ENCODE results near the gene WDFY4. TPM values are rescaled to one million over a fixed set of nuclear protein-coding genes. Genes with fewer than 3 reads are reported as not detected.

The WDFY4 gene
- total and polyA plus RNA-seq, 2 donors: 13.0 to 25.1 TPM

- over 99% methylated on average over 3 of the region's 3 CpGs for WGBS
- H3K4me3 ChIP-seq (ENCODE audit: low read length in 2 of 2): no peak overlapping the region
- no peak overlapping the region for H3K27ac ChIP-seq (ENCODE audit: low read depth in 1 of 2, low read length in 1 of 2)
- no peak for DNase-seq (ENCODE audit: low read depth in 6 of 9, low spot score in 9 of 9)
- peaks cover 0 to 21% of the 10 kb centered on the region in 2 donors for H3K4me1 ChIP-seq (ENCODE audit: control insufficient read depth in 2 of 2, insufficient read depth in 2 of 2, low read length in 2 of 2)
- no peaks in the 10 kb centered on the region for H3K27me3 ChIP-seq (ENCODE audit: control insufficient read depth in 2 of 2, insufficient read depth in 1 of 2, low read length in 1 of 2)
- H3K9me3 ChIP-seq (ENCODE audit: control insufficient read depth in 2 of 2, insufficient read depth in 1 of 2, low read length in 1 of 2): peaks cover 0 to 4% of the 10 kb centered on the region in 2 donors
- no peaks in the 10 kb centered on the region for H3K36me3 ChIP-seq (ENCODE audit: control insufficient read depth in 2 of 2, insufficient read depth in 2 of 2, low read length in 1 of 2)
These were observed 137.0 kb downstream of the WDFY4 start for GRCh38 chr10:48821692-48822091.

- Histone ChIP-seq H3K36me3 (ENCODE audit: control insufficient read depth in 2 of 2, insufficient read depth in 2 of 2, low read length in 1 of 2) (no peaks in the 10 kb centered on the region), H3K27me3 (ENCODE audit: control insufficient read depth in 2 of 2, insufficient read depth in 1 of 2, low read length in 1 of 2) (no peaks in the 10 kb centered on the region), H3K27ac (ENCODE audit: low read depth in 1 of 2, low read length in 1 of 2) (no peak overlapping the region), H3K4me1 (ENCODE audit: control insufficient read depth in 2 of 2, insufficient read depth in 2 of 2, low read length in 2 of 2) (no peaks in the 10 kb centered on the region), H3K4me3 (ENCODE audit: low read length in 2 of 2) (no peak overlapping the region), H3K9me3 (ENCODE audit: control insufficient read depth in 2 of 2, insufficient read depth in 1 of 2, low read length in 1 of 2) (no peaks in the 10 kb centered on the region)
- 93% methylated on average over 2 of the region's 2 CpGs for WGBS
- no peak for DNase-seq (ENCODE audit: low read depth in 6 of 9, low spot score in 9 of 9)
These were observed 149.0 kb downstream of the WDFY4 start for GRCh38 chr10:48833674-48834073.

- Histone ChIP-seq H3K4me3 (ENCODE audit: low read length in 2 of 2) (no peak overlapping the region), H3K4me1 (ENCODE audit: control insufficient read depth in 2 of 2, insufficient read depth in 2 of 2, low read length in 2 of 2) (no peaks in the 10 kb centered on the region), H3K36me3 (ENCODE audit: control insufficient read depth in 2 of 2, insufficient read depth in 2 of 2, low read length in 1 of 2) (no peaks in the 10 kb centered on the region), H3K27me3 (ENCODE audit: control insufficient read depth in 2 of 2, insufficient read depth in 1 of 2, low read length in 1 of 2) (no peaks in the 10 kb centered on the region), H3K27ac (ENCODE audit: low read depth in 1 of 2, low read length in 1 of 2) (no peak overlapping the region), H3K9me3 (ENCODE audit: control insufficient read depth in 2 of 2, insufficient read depth in 1 of 2, low read length in 1 of 2) (no peaks in the 10 kb centered on the region)
- 95% methylated on average over 2 of the region's 2 CpGs for WGBS
- DNase-seq (ENCODE audit: low read depth in 6 of 9, low spot score in 9 of 9): no peak
These were observed 149.7 kb downstream of the WDFY4 start for GRCh38 chr10:48834189-48834965.

DNA sequence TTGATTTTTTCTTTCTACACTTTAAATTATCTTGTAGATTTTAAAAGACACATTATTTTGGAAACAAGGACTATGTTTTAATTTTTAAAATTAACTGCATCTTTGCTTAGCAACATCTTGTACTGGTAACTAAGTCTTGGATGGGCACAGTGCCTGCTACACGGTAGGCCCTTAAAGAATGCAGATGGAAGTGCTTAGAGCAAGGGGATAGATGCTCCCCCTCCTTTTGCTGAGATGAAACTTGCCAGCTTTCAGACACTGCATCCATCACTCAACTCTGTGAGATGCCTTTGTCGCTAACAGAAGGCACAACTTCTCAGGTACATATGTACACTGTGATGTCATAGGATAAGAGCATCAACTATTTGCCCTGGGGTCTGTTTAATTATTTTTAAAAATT lies 151.1 kb downstream of the WDFY4 start:
- no peak overlapping the region for H3K4me3 ChIP-seq (ENCODE audit: low read length in 2 of 2)
- 94% methylated on average over 2 of the region's 2 CpGs for WGBS
- no peak overlapping the region for H3K27ac ChIP-seq (ENCODE audit: low read depth in 1 of 2, low read length in 1 of 2)

GRCh38 chr10:48836605-48837004 lies 151.9 kb downstream of the WDFY4 start:
- Histone ChIP-seq H3K4me1 (ENCODE audit: control insufficient read depth in 2 of 2, insufficient read depth in 2 of 2, low read length in 2 of 2) (no peaks in the 10 kb centered on the region), H3K4me3 (ENCODE audit: low read length in 2 of 2) (no peak overlapping the region), H3K36me3 (ENCODE audit: control insufficient read depth in 2 of 2, insufficient read depth in 2 of 2, low read length in 1 of 2) (no peaks in the 10 kb centered on the region), H3K9me3 (ENCODE audit: control insufficient read depth in 2 of 2, insufficient read depth in 1 of 2, low read length in 1 of 2) (no peaks in the 10 kb centered on the region), H3K27ac (ENCODE audit: low read depth in 1 of 2, low read length in 1 of 2) (no peak overlapping the region), H3K27me3 (ENCODE audit: control insufficient read depth in 2 of 2, insufficient read depth in 1 of 2, low read length in 1 of 2) (no peaks in the 10 kb centered on the region)
- no peak for DNase-seq (ENCODE audit: low read depth in 6 of 9, low spot score in 9 of 9)
- WGBS: 98% methylated on average over 2 of the region's 2 CpGs

More for the DNA sequence above, 151.1 kb downstream of the WDFY4 start:
- Histone ChIP-seq H3K27me3 (ENCODE audit: control insufficient read depth in 2 of 2, insufficient read depth in 1 of 2, low read length in 1 of 2) (no peaks in the 10 kb centered on the region), H3K4me1 (ENCODE audit: control insufficient read depth in 2 of 2, insufficient read depth in 2 of 2, low read length in 2 of 2) (no peaks in the 10 kb centered on the region), H3K36me3 (ENCODE audit: control insufficient read depth in 2 of 2, insufficient read depth in 2 of 2, low read length in 1 of 2) (no peaks in the 10 kb centered on the region), H3K9me3 (ENCODE audit: control insufficient read depth in 2 of 2, insufficient read depth in 1 of 2, low read length in 1 of 2) (no peaks in the 10 kb centered on the region)
- no peak for DNase-seq (ENCODE audit: low read depth in 6 of 9, low spot score in 9 of 9)

- H3K36me3 ChIP-seq (ENCODE audit: control insufficient read depth in 2 of 2, insufficient read depth in 2 of 2, low read length in 1 of 2): no peaks in the 10 kb centered on the region
- H3K4me1 ChIP-seq (ENCODE audit: control insufficient read depth in 2 of 2, insufficient read depth in 2 of 2, low read length in 2 of 2): no peaks in the 10 kb centered on the region
- no peaks in the 10 kb centered on the region for H3K27me3 ChIP-seq (ENCODE audit: control insufficient read depth in 2 of 2, insufficient read depth in 1 of 2, low read length in 1 of 2)
- WGBS: 92% methylated on average over 5 of the region's 5 CpGs
- no peaks in the 10 kb centered on the region for H3K9me3 ChIP-seq (ENCODE audit: control insufficient read depth in 2 of 2, insufficient read depth in 1 of 2, low read length in 1 of 2)
- no peak overlapping the region for H3K4me3 ChIP-seq (ENCODE audit: low read length in 2 of 2)
- no peak for DNase-seq (ENCODE audit: low read depth in 6 of 9, low spot score in 9 of 9)
- H3K27ac ChIP-seq (ENCODE audit: low read depth in 1 of 2, low read length in 1 of 2): no peak overlapping the region
These were observed 154.2 kb downstream of the WDFY4 start for GRCh38 chr10:48838834-48839233.

- H3K4me1 ChIP-seq (ENCODE audit: control insufficient read depth in 2 of 2, insufficient read depth in 2 of 2, low read length in 2 of 2): no peaks in the 10 kb centered on the region
- DNase-seq (ENCODE audit: low read depth in 6 of 9, low spot score in 9 of 9): no peak
- no peak overlapping the region for H3K4me3 ChIP-seq (ENCODE audit: low read length in 2 of 2)
- no peaks in the 10 kb centered on the region for H3K9me3 ChIP-seq (ENCODE audit: control insufficient read depth in 2 of 2, insufficient read depth in 1 of 2, low read length in 1 of 2)
- H3K27ac ChIP-seq (ENCODE audit: low read depth in 1 of 2, low read length in 1 of 2): no peak overlapping the region
- H3K27me3 ChIP-seq (ENCODE audit: control insufficient read depth in 2 of 2, insufficient read depth in 1 of 2, low read length in 1 of 2): no peaks in the 10 kb centered on the region
- no peaks in the 10 kb centered on the region for H3K36me3 ChIP-seq (ENCODE audit: control insufficient read depth in 2 of 2, insufficient read depth in 2 of 2, low read length in 1 of 2)
- 95% methylated on average over 10 of the region's 10 CpGs for WGBS
These were observed 155.4 kb downstream of the WDFY4 start for GRCh38 chr10:48839809-48840679.

- no peaks in the 10 kb centered on the region for H3K4me1 ChIP-seq (ENCODE audit: control insufficient read depth in 2 of 2, insufficient read depth in 2 of 2, low read length in 2 of 2)
- H3K27me3 ChIP-seq (ENCODE audit: control insufficient read depth in 2 of 2, insufficient read depth in 1 of 2, low read length in 1 of 2): no peaks in the 10 kb centered on the region
- no peak overlapping the region for H3K27ac ChIP-seq (ENCODE audit: low read depth in 1 of 2, low read length in 1 of 2)
- DNase-seq (ENCODE audit: low read depth in 6 of 9, low spot score in 9 of 9): no peak
- 95% methylated on average over 11 of the region's 11 CpGs for WGBS
- no peak overlapping the region for H3K4me3 ChIP-seq (ENCODE audit: low read length in 2 of 2)
- H3K9me3 ChIP-seq (ENCODE audit: control insufficient read depth in 2 of 2, insufficient read depth in 1 of 2, low read length in 1 of 2): no peaks in the 10 kb centered on the region
- no peaks in the 10 kb centered on the region for H3K36me3 ChIP-seq (ENCODE audit: control insufficient read depth in 2 of 2, insufficient read depth in 2 of 2, low read length in 1 of 2)
These were observed 157.6 kb downstream of the WDFY4 start for GRCh38 chr10:48842231-48842630.

DNA sequence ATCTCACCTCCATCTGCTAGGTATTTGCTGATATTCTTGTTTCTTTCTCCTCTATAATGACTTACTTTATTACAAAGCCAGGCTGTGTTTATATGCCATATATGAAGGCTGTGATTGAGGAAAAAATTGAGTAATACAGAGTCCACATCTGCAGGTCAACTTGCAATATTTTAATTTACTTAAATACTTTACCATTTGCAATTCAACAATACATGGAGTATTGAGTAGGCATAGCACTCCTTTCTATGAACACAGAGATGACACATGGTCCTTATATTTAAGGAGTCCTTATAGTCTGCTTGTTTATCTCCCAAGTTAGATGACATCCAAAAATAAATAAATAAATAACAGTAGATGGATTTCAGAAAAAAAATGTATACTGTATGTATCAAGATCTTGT lies 158.5 kb downstream of the WDFY4 start:
- no peaks in the 10 kb centered on the region for H3K36me3 ChIP-seq (ENCODE audit: control insufficient read depth in 2 of 2, insufficient read depth in 2 of 2, low read length in 1 of 2)
- DNase-seq (ENCODE audit: low read depth in 6 of 9, low spot score in 9 of 9): no peak
- H3K9me3 ChIP-seq (ENCODE audit: control insufficient read depth in 2 of 2, insufficient read depth in 1 of 2, low read length in 1 of 2): no peaks in the 10 kb centered on the region
- no peak overlapping the region for H3K27ac ChIP-seq (ENCODE audit: low read depth in 1 of 2, low read length in 1 of 2)
- H3K27me3 ChIP-seq (ENCODE audit: control insufficient read depth in 2 of 2, insufficient read depth in 1 of 2, low read length in 1 of 2): no peaks in the 10 kb centered on the region
- H3K4me3 ChIP-seq (ENCODE audit: low read length in 2 of 2): no peak overlapping the region
- no peaks in the 10 kb centered on the region for H3K4me1 ChIP-seq (ENCODE audit: control insufficient read depth in 2 of 2, insufficient read depth in 2 of 2, low read length in 2 of 2)
